Adipocyte (in vitro differentiated cells): ENCODE data around the gene GCNT2.

ENCODE experiments used
- DNase-seq: peaks from one replicate; pipeline ENCODE4 v3.0.0-alpha.2; 2015; ENCODE audit warnings: low read depth
- H3K27me3 ChIP-seq: replicated peaks from 2 replicates; pipeline ENCODE4 v1.7.0; 2013; ENCODE audit warnings: mild to moderate bottlenecking, low read length, moderate library complexity; ENCODE audit not compliant: control insufficient read depth, insufficient read depth
- H3K36me3 ChIP-seq: 2 replicates; pipeline ENCODE4 v1.7.0; 2013; ENCODE audit warnings: low read length, mild to moderate bottlenecking, moderate library complexity; ENCODE audit not compliant: control insufficient read depth, insufficient read depth, severe bottlenecking
- H3K4me1 ChIP-seq: 2 replicates; pipeline ENCODE4 v1.7.0; 2013; ENCODE audit warnings: mild to moderate bottlenecking, low read length, moderate library complexity; ENCODE audit not compliant: control insufficient read depth, insufficient read depth
- H3K4me3 ChIP-seq: 2 replicates; pipeline ENCODE4 v1.7.0; 2013; ENCODE audit warnings: mild to moderate bottlenecking, low read length, moderate library complexity
- H3K9ac ChIP-seq: 2 replicates; pipeline ENCODE4 v1.7.0; 2013; ENCODE audit warnings: mild to moderate bottlenecking, low read length, moderate library complexity
- H3K9me3 ChIP-seq: 2 replicates; pipeline ENCODE4 v1.7.0; 2013; ENCODE audit warnings: mild to moderate bottlenecking, low read length, moderate library complexity; ENCODE audit not compliant: control insufficient read depth

The GCNT2 gene

GRCh38 chr6:10678456-10678855, 157.3 kb downstream of the GCNT2 start:
- Histone ChIP-seq H3K27me3 (no peaks in the 10 kb centered on the region), H3K9me3 (no peaks in the 10 kb centered on the region), H3K9ac (no peak overlapping the region), H3K4me3 (no peak overlapping the region), H3K36me3 (no peaks in the 10 kb centered on the region), H3K4me1 (no peaks in the 10 kb centered on the region)
- no peak for DNase-seq
